Measurements from ENCODE around the gene BHLHE23. TPM values are rescaled to one million over a fixed set of nuclear protein-coding genes. Genes with fewer than 3 reads are reported as not detected.

Gene BHLHE23
- total RNA-seq, 4 donors from 2014 or later, result not detected

DNA sequence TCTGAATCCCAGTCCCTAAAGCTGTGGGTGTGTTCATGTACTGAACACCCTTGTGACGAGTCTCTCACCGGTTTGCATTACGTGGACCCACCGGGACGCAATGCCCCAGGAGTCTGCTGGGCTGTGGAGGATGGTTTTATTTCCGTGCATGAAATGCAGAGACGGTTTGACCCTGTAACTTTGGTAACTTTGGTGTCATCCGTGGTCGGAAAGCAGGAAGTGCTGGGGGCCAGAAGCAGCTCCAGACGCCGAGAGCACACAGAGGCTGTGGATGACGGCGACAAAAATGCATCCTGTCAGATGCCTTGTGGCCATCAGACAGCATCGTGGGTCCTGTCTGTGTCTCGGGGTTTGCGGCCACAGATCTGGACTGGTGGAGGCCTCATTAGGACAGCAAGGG lies 7.2 kb downstream of the BHLHE23 start:
- DNase-seq, result no peak
- Histone ChIP-seq H3K27ac (no peak overlapping the region), H3K36me3 (no peaks in the 10 kb centered on the region), H3K4me3 (no peak overlapping the region), H3K4me1 (no peaks in the 10 kb centered on the region), H3K27me3 (peaks cover 47 to 54% (median 51%) of the 10 kb centered on the region in 3 donors), H3K9me3 (no peaks in the 10 kb centered on the region)
- ATAC-seq, result no peak
- in situ Hi-C loops (cut with MboI; ENCODE audit: low sequenced_read_pairs in 4 of 4) (no loop called here), intact Hi-C loops (cut with DNase I; ENCODE audit: low total_unique reads) (no loop called here)
- TF ChIP-seq, protein P1, sequence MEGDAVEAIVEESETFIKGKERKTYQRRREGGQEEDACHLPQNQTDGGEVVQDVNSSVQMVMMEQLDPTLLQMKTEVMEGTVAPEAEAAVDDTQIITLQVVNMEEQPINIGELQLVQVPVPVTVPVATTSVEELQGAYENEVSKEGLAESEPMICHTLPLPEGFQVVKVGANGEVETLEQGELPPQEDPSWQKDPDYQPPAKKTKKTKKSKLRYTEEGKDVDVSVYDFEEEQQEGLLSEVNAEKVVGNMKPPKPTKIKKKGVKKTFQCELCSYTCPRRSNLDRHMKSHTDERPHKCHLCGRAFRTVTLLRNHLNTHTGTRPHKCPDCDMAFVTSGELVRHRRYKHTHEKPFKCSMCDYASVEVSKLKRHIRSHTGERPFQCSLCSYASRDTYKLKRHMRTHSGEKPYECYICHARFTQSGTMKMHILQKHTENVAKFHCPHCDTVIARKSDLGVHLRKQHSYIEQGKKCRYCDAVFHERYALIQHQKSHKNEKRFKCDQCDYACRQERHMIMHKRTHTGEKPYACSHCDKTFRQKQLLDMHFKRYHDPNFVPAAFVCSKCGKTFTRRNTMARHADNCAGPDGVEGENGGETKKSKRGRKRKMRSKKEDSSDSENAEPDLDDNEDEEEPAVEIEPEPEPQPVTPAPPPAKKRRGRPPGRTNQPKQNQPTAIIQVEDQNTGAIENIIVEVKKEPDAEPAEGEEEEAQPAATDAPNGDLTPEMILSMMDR (IDR thresholded peaks at IDR 0.05 in 4 of 5, conservative IDR thresholded peaks at IDR 0.05 in 1 of 5), result no peak
- no peak for TF ChIP-seq POLR2A (IDR thresholded peaks at IDR 0.05)

DNA sequence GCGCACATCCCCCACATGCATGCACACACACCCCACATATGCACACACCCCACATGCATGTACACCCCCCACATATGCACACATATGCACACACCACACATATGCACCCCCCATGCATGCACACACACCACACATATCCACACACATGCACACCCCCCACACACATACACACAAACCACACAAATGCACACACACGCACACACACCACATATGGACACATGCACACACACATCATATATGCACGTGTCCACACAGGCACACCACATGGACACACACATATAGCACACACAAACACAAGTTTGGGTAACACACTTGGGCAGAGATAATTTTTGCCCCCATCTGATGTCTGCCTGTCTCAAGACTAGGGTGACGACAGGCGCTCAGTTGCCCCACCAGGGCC lies 8.3 kb downstream of the BHLHE23 start:
- peaks cover 42 to 48% (median 43%) of the 10 kb centered on the region in 3 donors for H3K27me3 ChIP-seq
- H3K36me3 ChIP-seq, result no peaks in the 10 kb centered on the region
- no peaks in the 10 kb centered on the region for H3K9me3 ChIP-seq
- intact Hi-C loops (cut with DNase I; ENCODE audit: low total_unique reads), result no loop called here
- ATAC-seq (no peak), DNase-seq (no peak)
- TF ChIP-seq POLR2A (IDR thresholded peaks at IDR 0.05), result no peak
- TF ChIP-seq, protein P1 (IDR thresholded peaks at IDR 0.05 in 4 of 5, conservative IDR thresholded peaks at IDR 0.05 in 1 of 5), result no peak
- H3K4me3 ChIP-seq, result no peak overlapping the region
- in situ Hi-C loops (cut with MboI; ENCODE audit: low sequenced_read_pairs in 4 of 4), result no loop called here
- no peak overlapping the region for H3K27ac ChIP-seq
- no peaks in the 10 kb centered on the region for H3K4me1 ChIP-seq

DNA sequence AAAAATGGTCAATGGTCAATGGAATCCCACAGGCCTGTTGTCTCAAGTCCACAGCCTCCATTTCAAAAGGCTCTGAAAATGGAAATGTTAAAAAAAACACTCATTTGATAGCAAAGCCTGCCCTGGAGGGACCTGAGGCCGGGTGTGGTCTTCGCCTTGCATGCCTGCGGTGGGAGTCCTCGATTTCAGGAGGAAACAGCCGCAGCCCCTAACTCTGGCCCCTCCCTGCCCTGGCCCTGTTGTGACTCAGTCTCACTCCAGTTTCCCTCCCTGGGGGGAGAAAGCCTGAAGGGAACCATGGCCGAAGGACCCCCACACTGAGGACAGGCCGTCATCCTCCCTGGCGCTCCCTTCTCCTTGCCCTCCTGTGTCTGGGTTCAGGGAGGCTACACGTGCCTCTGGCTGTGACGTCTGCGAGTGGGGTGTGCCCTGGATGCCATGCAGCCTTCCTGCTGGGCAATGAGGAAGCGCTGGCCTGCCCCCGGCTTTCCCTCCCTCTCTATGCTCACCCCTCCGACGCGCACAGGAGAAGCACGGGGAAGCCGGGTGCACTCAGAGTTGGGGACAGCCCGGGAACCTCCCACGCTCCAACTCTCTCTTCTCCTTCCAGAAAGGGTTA lies 9.2 kb downstream of the BHLHE23 start:
- H3K4me3 ChIP-seq, result no peak overlapping the region
- no peak for ATAC-seq
- intact Hi-C loops (cut with DNase I; ENCODE audit: low total_unique reads), result no loop called here

DNA sequence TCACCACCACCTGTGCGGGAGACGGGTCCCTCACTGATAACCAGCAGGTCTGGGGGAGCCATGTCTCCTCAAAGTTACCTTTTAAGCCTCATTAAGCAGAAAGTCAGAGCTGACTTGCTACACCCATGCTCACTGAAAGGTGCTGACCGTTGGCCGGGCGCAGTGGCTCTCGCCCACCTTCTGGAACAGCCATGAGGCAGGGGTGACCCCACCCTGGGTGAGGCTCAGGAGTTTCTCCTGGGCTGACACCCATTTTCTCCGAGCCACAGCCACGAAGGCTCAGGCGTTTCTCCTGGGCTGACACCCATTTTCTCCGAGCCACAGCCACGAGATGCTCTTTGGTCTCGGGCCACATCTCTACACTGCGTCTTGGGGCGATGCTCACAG lies 10.2 kb downstream of the BHLHE23 start:
- no peaks in the 10 kb centered on the region for H3K4me1 ChIP-seq
- ATAC-seq, result no peak
- intact Hi-C loops (cut with DNase I; ENCODE audit: low total_unique reads), result no loop called here
- H3K36me3 ChIP-seq, result no peaks in the 10 kb centered on the region
- no peaks in the 10 kb centered on the region for H3K9me3 ChIP-seq
- DNase-seq, result no peak
- in situ Hi-C loops (cut with MboI; ENCODE audit: low sequenced_read_pairs in 4 of 4), result no loop called here
- H3K4me3 ChIP-seq, result no peak overlapping the region
- no peak for TF ChIP-seq POLR2A (IDR thresholded peaks at IDR 0.05)
- TF ChIP-seq, protein P1 (IDR thresholded peaks at IDR 0.05 in 4 of 5, conservative IDR thresholded peaks at IDR 0.05 in 1 of 5), result no peak
- H3K27ac ChIP-seq, result no peak overlapping the region
- H3K27me3 ChIP-seq, result peaks cover 30 to 39% (median 35%) of the 10 kb centered on the region in 3 donors

More for the DNA sequence above, 9.2 kb downstream of the BHLHE23 start:
- DNase-seq, result no peak
- in situ Hi-C loops (cut with MboI; ENCODE audit: low sequenced_read_pairs in 4 of 4), result no loop called here
- peaks cover 33 to 44% (median 37%) of the 10 kb centered on the region in 3 donors for H3K27me3 ChIP-seq
- no peaks in the 10 kb centered on the region for H3K36me3 ChIP-seq
- H3K27ac ChIP-seq, result no peak overlapping the region
- H3K4me1 ChIP-seq, result no peaks in the 10 kb centered on the region
- TF ChIP-seq, protein P1 (IDR thresholded peaks at IDR 0.05 in 4 of 5, conservative IDR thresholded peaks at IDR 0.05 in 1 of 5), result no peak
- no peak for TF ChIP-seq POLR2A (IDR thresholded peaks at IDR 0.05)
- H3K9me3 ChIP-seq, result no peaks in the 10 kb centered on the region

All from gastrocnemius medialis (tissue), 4 donors.